HEK293 (cell line): Measurements from ENCODE around the gene MISP.

ENCODE experiments used
- CTCF ChIA-PET: fragments of 350-600 bp; formaldehyde crosslinking; extraction: SDS; loops from one replicate; lab custom pipeline; 2021; ENCODE audit warnings: antibody characterized with exemption; lab: Yijun Ruan, JAX
- POLR2A ChIA-PET: fragments of 300-600 bp; formaldehyde crosslinking; extraction: SDS; loops from one replicate; lab custom pipeline; 2020; ENCODE audit warnings: antibody characterized with exemption, inconsistent platforms; lab: Yijun Ruan, JAX
- H3K27ac ChIP-seq: fragments of 200-500 bp; sonication (Bioruptor generic); 2 replicates; pipeline ENCODE4 v1.5.1; 2014; ENCODE audit warnings: low read depth, low read length, control low read depth, inconsistent platforms; ENCODE audit errors: extremely low read depth
- H3K36me3 ChIP-seq, 2 experiments: fragments of 200-500 bp in 1 of 2; sonication (Bioruptor generic) in 1 of 2; 1 replicate in 1 of 2; 2 replicates in 1 of 2; pipeline ENCODE4 v1.5.1; 2014 to 2017; ENCODE audit warnings: inconsistent platforms in 2 of 2, low read length in 2 of 2; ENCODE audit not compliant: control insufficient read depth in 2 of 2, insufficient read depth in 1 of 2
- H3K4me1 ChIP-seq: fragments of 200-500 bp; sonication (Bioruptor generic); 2 replicates; pipeline ENCODE4 v1.5.1; 2014; ENCODE audit warnings: mild to moderate bottlenecking, low read length, inconsistent platforms; ENCODE audit not compliant: control insufficient read depth, insufficient read depth
- H3K4me3 ChIP-seq: 2 replicates; pipeline ENCODE4 v1.5.1; 2011; ENCODE audit warnings: low read depth, mild to moderate bottlenecking, control low read depth, low read length, moderate library complexity
- H3K9me3 ChIP-seq: fragments of 200-500 bp; sonication (Bioruptor generic); 2 replicates; pipeline ENCODE4 v1.5.1; 2014; ENCODE audit warnings: low read depth, low read length, inconsistent platforms; ENCODE audit not compliant: control insufficient read depth, insufficient read depth
- EGR2 ChIP-seq: fragments of 450-650 bp; formaldehyde crosslinking; IDR thresholded peaks from 2 replicates; pipeline ENCODE4 v1.5.1; 2016; ENCODE audit warnings: low read depth, missing biosample characterization, missing genetic modification characterization
- GLIS1 ChIP-seq: fragments of 450-650 bp; formaldehyde crosslinking; IDR thresholded peaks from 2 replicates; pipeline ENCODE4 v1.5.1; 2016; ENCODE audit warnings: missing biosample characterization, missing genetic modification characterization
- KLF1 ChIP-seq: fragments of 450-650 bp; formaldehyde crosslinking; IDR thresholded peaks from 2 replicates; pipeline ENCODE4 v1.5.1; 2016; ENCODE audit warnings: missing biosample characterization, missing genetic modification characterization
- YY1 ChIP-seq: fragments of 450-650 bp; formaldehyde crosslinking; IDR thresholded peaks from 2 replicates; pipeline ENCODE4 v1.5.1; 2018; ENCODE audit warnings: missing biosample characterization, missing genetic modification characterization
- ZBTB48 ChIP-seq: fragments of 450-650 bp; formaldehyde crosslinking; IDR thresholded peaks from 2 replicates; pipeline ENCODE4 v1.5.1; 2016; ENCODE audit warnings: missing biosample characterization, missing genetic modification characterization
- ZBTB49 ChIP-seq: fragments of 450-650 bp; formaldehyde crosslinking; IDR thresholded peaks from 2 replicates; pipeline ENCODE4 v1.5.1; 2016; ENCODE audit warnings: missing biosample characterization, missing genetic modification characterization, low read depth
- ZBTB8A ChIP-seq: fragments of 450-650 bp; formaldehyde crosslinking; IDR thresholded peaks from 2 replicates; pipeline ENCODE4 v1.5.1; 2016; ENCODE audit warnings: missing biosample characterization, missing genetic modification characterization
- ZFHX2 ChIP-seq: fragments of 450-650 bp; formaldehyde crosslinking; conservative IDR thresholded peaks from 2 replicates; pipeline ENCODE4 v1.5.1; 2016; ENCODE audit warnings: missing biosample characterization, missing genetic modification characterization
- ZFP3 ChIP-seq: fragments of 450-650 bp; formaldehyde crosslinking; IDR thresholded peaks from 2 replicates; pipeline ENCODE4 v1.5.1; 2016; ENCODE audit warnings: low read depth, missing biosample characterization, missing genetic modification characterization
- ZNF132 ChIP-seq: fragments of 450-650 bp; formaldehyde crosslinking; IDR thresholded peaks from 2 replicates; pipeline ENCODE4 v1.5.1; 2017; ENCODE audit warnings: missing biosample characterization, missing genetic modification characterization, borderline replicate concordance
- ZNF311 ChIP-seq: fragments of 450-650 bp; formaldehyde crosslinking; IDR thresholded peaks from 2 replicates; pipeline ENCODE4 v1.5.1; 2017; ENCODE audit warnings: missing biosample characterization, missing genetic modification characterization, borderline replicate concordance
- ZNF510 ChIP-seq: fragments of 450-650 bp; formaldehyde crosslinking; IDR thresholded peaks from 2 replicates; pipeline ENCODE4 v1.5.1; 2018; ENCODE audit warnings: mild to moderate bottlenecking, missing genetic modification characterization, missing biosample characterization; ENCODE audit not compliant: insufficient replicate concordance
- ZNF548 ChIP-seq: fragments of 450-650 bp; formaldehyde crosslinking; IDR thresholded peaks from 2 replicates; pipeline ENCODE4 v1.5.1; 2016; ENCODE audit warnings: missing biosample characterization, missing genetic modification characterization
- ZNF704 ChIP-seq: fragments of 450-650 bp; formaldehyde crosslinking; IDR thresholded peaks from 2 replicates; pipeline ENCODE4 v1.5.1; 2016; ENCODE audit warnings: missing biosample characterization, missing genetic modification characterization
- TF ChIP-seq, protein P1 (sequence below): fragments of 450-650 bp; formaldehyde crosslinking; IDR thresholded peaks from 2 replicates; pipeline ENCODE4 v1.5.1; 2016; ENCODE audit warnings: missing biosample characterization, missing genetic modification characterization
- TF ChIP-seq, protein P2 (sequence below): fragments of 450-650 bp; formaldehyde crosslinking; IDR thresholded peaks from 2 replicates; pipeline ENCODE4 v1.5.1; 2017; ENCODE audit warnings: missing biosample characterization, missing genetic modification characterization

Gene MISP

GRCh38 chr19:778910-779653, 28.2 kb downstream of the MISP start (continued):
- TF ChIP-seq ZNF704 (tag by site-specific recombination) (no peak), ZBTB48 (tag by site-specific recombination) (no peak), GLIS1 (tag by site-specific recombination) (peak; percentile 97), ZFP3 (no peak), ZNF311 (no peak), EGR2 (no peak), ZBTB49 (tag by site-specific recombination) (no peak), ZBTB8A (tag by site-specific recombination) (0 out of 2 replicates have a peak, but pooled peaks have one; percentile 20)
- TF ChIP-seq, protein P1, sequence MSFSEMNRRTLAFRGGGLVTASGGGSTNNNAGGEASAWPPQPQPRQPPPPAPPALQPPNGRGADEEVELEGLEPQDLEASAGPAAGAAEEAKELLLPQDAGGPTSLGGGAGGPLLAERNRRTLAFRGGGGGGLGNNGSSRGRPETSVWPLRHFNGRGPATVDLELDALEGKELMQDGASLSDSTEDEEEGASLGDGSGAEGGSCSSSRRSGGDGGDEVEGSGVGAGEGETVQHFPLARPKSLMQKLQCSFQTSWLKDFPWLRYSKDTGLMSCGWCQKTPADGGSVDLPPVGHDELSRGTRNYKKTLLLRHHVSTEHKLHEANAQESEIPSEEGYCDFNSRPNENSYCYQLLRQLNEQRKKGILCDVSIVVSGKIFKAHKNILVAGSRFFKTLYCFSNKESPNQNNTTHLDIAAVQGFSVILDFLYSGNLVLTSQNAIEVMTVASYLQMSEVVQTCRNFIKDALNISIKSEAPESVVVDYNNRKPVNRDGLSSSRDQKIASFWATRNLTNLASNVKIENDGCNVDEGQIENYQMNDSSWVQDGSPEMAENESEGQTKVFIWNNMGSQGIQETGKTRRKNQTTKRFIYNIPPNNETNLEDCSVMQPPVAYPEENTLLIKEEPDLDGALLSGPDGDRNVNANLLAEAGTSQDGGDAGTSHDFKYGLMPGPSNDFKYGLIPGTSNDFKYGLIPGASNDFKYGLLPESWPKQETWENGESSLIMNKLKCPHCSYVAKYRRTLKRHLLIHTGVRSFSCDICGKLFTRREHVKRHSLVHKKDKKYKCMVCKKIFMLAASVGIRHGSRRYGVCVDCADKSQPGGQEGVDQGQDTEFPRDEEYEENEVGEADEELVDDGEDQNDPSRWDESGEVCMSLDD (tag by site-specific recombination): no peak

GRCh38 chr19:780935-781334, 30.0 kb downstream of the MISP start:
- CTCF ChIA-PET: interaction anchor here (1.7 kb wide), 1 partner anchor 10 kb away, joined by 8 read pairs; no protein-coding TSS in a partner anchor

GRCh38 chr19:781800-782184, 30.9 kb downstream of the MISP start:
- no peak for TF ChIP-seq ZFHX2 (tag by site-specific recombination)
- no peak for TF ChIP-seq ZNF132 (tag by site-specific recombination)
- CTCF ChIA-PET: interaction anchor here (1.0 to 1.7 kb wide), 2 partner anchors 11 to 40 kb away, joined by 3 to 8 read pairs; no protein-coding TSS in a partner anchor
- H3K36me3 ChIP-seq: no peaks in the 10 kb centered on the region
- H3K4me1 ChIP-seq: no peaks in the 10 kb centered on the region
- no peak overlapping the region for H3K4me3 ChIP-seq
- H3K27ac ChIP-seq: no peak overlapping the region
- H3K9me3 ChIP-seq: no peaks in the 10 kb centered on the region
- POLR2A ChIA-PET: interaction anchor here (0.6 to 1.1 kb wide), 2 partner anchors 15 to 19 kb away, joined by 3 read pairs; partner anchors contain the start of gene PTBP1

More at GRCh38 chr19:780935-781334, 30.0 kb downstream of the MISP start:
- no peak for TF ChIP-seq ZNF548 (tag by site-specific recombination)
- TF ChIP-seq KLF1 (tag by site-specific recombination): 0 out of 2 replicates have a peak, but pooled peaks have one; percentile 35
- no peak for TF ChIP-seq ZNF510 (tag by site-specific recombination)
- no peak for TF ChIP-seq YY1
- TF ChIP-seq, protein P2, sequence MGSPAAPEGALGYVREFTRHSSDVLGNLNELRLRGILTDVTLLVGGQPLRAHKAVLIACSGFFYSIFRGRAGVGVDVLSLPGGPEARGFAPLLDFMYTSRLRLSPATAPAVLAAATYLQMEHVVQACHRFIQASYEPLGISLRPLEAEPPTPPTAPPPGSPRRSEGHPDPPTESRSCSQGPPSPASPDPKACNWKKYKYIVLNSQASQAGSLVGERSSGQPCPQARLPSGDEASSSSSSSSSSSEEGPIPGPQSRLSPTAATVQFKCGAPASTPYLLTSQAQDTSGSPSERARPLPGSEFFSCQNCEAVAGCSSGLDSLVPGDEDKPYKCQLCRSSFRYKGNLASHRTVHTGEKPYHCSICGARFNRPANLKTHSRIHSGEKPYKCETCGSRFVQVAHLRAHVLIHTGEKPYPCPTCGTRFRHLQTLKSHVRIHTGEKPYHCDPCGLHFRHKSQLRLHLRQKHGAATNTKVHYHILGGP (tag by site-specific recombination): no peak
- TF ChIP-seq, all 188 proteins: peak for 1
- Histone ChIP-seq H3K9me3 (no peaks in the 10 kb centered on the region), H3K27ac (no peak overlapping the region), H3K4me3 (no peak overlapping the region), H3K4me1 (no peaks in the 10 kb centered on the region), H3K36me3 (no peaks in the 10 kb centered on the region)
- POLR2A ChIA-PET: no interaction called here
